Uterus (tissue), 2 donors: ENCODE measurements around the gene GAGE13.

Experiments used
- POLR2A ChIP-seq, 2 donors: fragments of 450-650 bp; IDR thresholded peaks; one replicate each; pipeline ENCODE4 v1.6.1; 2016; ENCODE audit warnings: antibody characterized with exemption in 2 of 2, mild to moderate bottlenecking in 1 of 2, moderate library complexity in 1 of 2
- TF ChIP-seq, protein P1 (sequence below), 4 experiments: fragments of 200-600 bp in 2 of 4; fragments of 450-650 bp in 2 of 4; sonication (generic) in 2 of 4; IDR thresholded peaks; one replicate each; pipeline ENCODE4 v1.5.1; 2016 to 2019; ENCODE audit warnings: antibody characterized with exemption in 4 of 4, mild to moderate bottlenecking in 2 of 4, moderate library complexity in 1 of 4

DNA sequence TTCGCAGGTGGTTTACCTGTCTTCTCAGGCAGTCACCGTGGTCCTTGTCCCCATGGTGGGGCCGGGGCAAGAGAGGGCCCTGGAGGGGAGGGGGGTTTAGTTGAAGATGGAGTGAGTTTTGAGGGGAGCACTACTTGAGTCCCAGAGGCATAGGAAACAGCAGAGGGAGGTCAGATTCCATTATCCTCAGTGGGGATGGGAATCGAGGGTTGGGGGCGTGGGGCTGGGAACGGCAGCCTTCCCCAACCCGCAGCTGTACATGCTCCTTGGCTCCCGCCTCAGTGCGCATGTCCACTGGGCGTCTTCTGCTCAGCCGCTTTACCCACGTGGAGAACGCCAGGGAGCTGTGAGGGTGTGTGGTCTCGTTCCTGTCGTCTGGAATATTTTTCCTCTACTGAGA, 28.0 kb upstream of the GAGE13 start, which contains the start of gene GAGE10:
- no peak for TF ChIP-seq POLR2A (IDR thresholded peaks at IDR 0.05)
- TF ChIP-seq, protein P1, sequence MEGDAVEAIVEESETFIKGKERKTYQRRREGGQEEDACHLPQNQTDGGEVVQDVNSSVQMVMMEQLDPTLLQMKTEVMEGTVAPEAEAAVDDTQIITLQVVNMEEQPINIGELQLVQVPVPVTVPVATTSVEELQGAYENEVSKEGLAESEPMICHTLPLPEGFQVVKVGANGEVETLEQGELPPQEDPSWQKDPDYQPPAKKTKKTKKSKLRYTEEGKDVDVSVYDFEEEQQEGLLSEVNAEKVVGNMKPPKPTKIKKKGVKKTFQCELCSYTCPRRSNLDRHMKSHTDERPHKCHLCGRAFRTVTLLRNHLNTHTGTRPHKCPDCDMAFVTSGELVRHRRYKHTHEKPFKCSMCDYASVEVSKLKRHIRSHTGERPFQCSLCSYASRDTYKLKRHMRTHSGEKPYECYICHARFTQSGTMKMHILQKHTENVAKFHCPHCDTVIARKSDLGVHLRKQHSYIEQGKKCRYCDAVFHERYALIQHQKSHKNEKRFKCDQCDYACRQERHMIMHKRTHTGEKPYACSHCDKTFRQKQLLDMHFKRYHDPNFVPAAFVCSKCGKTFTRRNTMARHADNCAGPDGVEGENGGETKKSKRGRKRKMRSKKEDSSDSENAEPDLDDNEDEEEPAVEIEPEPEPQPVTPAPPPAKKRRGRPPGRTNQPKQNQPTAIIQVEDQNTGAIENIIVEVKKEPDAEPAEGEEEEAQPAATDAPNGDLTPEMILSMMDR (IDR thresholded peaks at IDR 0.05): no peak
